Activated CD8-positive, alpha-beta T cell treated with anti-CD3 and anti-CD28 coated beads, Interleukin-2, amount 10 ng/mL, durations not matched to agents 7 days and 5 days (primary cell): ENCODE measurements around the gene RXRA. TPM values are rescaled to one million over a fixed set of nuclear protein-coding genes. Genes with fewer than 3 reads are reported as not detected.

Source experiments
- ATAC-seq: fragments of 150-1000 bp; cut with Tn5 transposase; one replicate; pipeline ENCODE4 v1.10.0; 2021; ENCODE audit warnings: moderate library complexity
- CTCF ChIA-PET: fragments of 350-600 bp; sonication (Branson Sonifier 250); formaldehyde crosslinking; loops from one replicate; lab custom pipeline; 2021; ENCODE audit warnings: antibody characterized with exemption; lab: Charles Lee
- POLR2A ChIA-PET: fragments of 350-600 bp; sonication (Branson Sonifier 250); formaldehyde crosslinking; loops from one replicate; lab custom pipeline; 2021; ENCODE audit warnings: antibody characterized with exemption; lab: Charles Lee
- DNase-seq: peaks from one replicate; pipeline ENCODE4 v3.0.0-alpha.2; 2020
- H3K27ac Mint-ChIP-seq: one replicate; pipeline ENCODE4 v1.8.0; 2021; ENCODE audit warnings: mild to moderate bottlenecking, mixed read lengths
- H3K27me3 Mint-ChIP-seq: one replicate; pipeline ENCODE4 v1.8.0; 2021; ENCODE audit warnings: low read depth, mixed read lengths
- H3K36me3 Mint-ChIP-seq: one replicate; pipeline ENCODE4 v1.8.0; 2021; ENCODE audit warnings: low read depth, mixed read lengths
- H3K4me1 Mint-ChIP-seq: one replicate; pipeline ENCODE4 v1.8.0; 2021; ENCODE audit warnings: low read depth, mixed read lengths
- H3K4me3 Mint-ChIP-seq: one replicate; pipeline ENCODE4 v1.8.0; 2021; ENCODE audit warnings: mild to moderate bottlenecking, mixed read lengths
- H3K9me3 Mint-ChIP-seq: one replicate; pipeline ENCODE4 v1.8.0; 2022; ENCODE audit warnings: mixed read lengths; ENCODE audit not compliant: insufficient read depth
- total RNA-seq, 2 experiments: library from RNA; stranded (reverse); gene quantifications; one replicate each; pipeline ENCODE4 v1.2.3, GENCODE V29; 2021

The RXRA gene
- 1 to 10 TPM; 3.8 to 4.2 TPM for total RNA-seq

DNA sequence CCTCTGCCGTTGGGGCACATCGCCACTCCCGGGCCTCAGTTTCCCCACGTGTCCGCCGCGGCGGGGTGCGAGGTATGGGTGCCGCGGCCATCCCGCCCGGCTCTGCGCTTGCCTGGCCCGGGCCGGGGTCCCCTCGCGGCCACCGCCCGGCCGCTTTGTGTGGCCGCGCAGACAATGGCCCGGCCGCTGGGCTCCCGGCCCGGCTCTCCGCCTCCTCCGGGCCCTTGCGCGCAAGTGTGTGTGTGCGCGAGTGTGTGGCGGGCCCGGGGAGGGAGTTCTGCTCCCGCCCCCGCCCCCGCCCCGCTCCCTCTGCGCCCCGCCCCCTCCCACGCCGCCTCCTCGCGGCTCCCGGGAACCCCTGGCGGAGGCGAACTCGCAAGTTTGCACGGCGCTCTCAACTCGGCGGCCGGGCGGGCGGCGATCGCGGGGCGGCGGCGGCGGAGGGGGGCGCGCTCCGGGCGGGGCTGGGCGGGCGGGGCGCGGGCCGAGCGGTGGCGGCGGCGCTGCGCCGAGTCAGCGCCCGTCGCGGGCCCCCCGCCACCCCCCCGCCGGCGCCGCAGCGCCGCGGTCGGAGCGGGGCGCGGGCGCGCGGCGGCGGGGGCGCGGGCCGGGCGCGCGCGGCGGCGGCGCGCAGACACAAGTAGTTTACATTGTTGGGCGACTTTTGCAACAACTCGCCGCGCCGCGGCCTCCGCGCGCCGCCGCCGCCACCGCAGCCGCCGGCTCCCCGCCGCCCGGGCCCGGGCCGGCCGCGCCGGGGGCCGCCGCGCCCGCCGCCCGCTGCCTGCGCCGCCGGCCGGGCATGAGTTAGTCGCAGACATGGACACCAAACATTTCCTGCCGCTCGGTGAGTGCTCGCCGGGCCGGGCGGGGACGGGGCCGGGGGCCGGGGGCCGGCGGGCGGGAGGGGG, at the start of gene RXRA:
TSS of gene RXRA (plus strand) at position 643 of the 911 bp plus-strand sequence. CDS start at position 820, 177 bp downstream.
- H3K27me3 Mint-ChIP-seq: peaks cover 37% of the 10 kb centered on the region
- ChIA-PET CTCF (no interaction called here), POLR2A (no interaction called here)
- peaks cover 3% of the 10 kb centered on the region for H3K4me1 Mint-ChIP-seq
- DNase-seq (peak; percentile 37), ATAC-seq (peak; percentile 45)
- no peaks in the 10 kb centered on the region for H3K36me3 Mint-ChIP-seq
- no peaks in the 10 kb centered on the region for H3K9me3 Mint-ChIP-seq
- H3K27ac Mint-ChIP-seq: no peak within 1 kb of the TSS
- peak within 1 kb of the TSS; percentile 50 for H3K4me3 Mint-ChIP-seq

DNA sequence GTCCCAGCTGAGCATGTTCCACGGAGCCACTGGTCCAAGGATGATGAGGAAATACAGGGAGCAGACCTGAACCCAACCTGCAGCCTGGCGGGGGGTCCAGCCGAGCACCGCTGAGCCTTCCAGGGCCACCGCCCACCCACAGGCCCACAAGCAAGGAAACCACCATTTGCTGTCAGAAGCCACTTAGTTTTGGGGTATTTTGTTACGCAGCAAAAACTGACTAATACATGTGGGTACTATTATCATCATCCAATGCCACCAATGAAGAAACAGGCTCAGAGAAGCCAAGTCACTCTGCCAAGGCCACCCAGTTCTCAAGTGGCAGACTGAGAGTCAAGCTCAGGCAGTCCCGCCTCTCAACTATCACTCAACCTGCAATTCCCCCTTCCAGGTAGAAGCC, 48.0 kb upstream of the RXRA start:
- peaks cover 9% of the 10 kb centered on the region for H3K27me3 Mint-ChIP-seq
- no peaks in the 10 kb centered on the region for H3K36me3 Mint-ChIP-seq
- POLR2A ChIA-PET: no interaction called here
- ATAC-seq: no peak
- H3K4me1 Mint-ChIP-seq: no peaks in the 10 kb centered on the region
- no peaks in the 10 kb centered on the region for H3K9me3 Mint-ChIP-seq
- H3K27ac Mint-ChIP-seq: no peak overlapping the region
- CTCF ChIA-PET: no interaction called here
- no peak overlapping the region for H3K4me3 Mint-ChIP-seq
- DNase-seq: no peak

GRCh38 chr9:134278974-134279640, 47.1 kb upstream of the RXRA start:
- no peak for DNase-seq
- Mint-ChIP-seq H3K27me3 (peaks cover 9% of the 10 kb centered on the region), H3K9me3 (no peaks in the 10 kb centered on the region), H3K27ac (no peak overlapping the region), H3K4me3 (no peak overlapping the region), H3K36me3 (no peaks in the 10 kb centered on the region), H3K4me1 (no peaks in the 10 kb centered on the region)
- CTCF ChIA-PET: no interaction called here
- POLR2A ChIA-PET: no interaction called here
- no peak for ATAC-seq

GRCh38 chr9:134282138-134282650, 44.1 kb upstream of the RXRA start:
- no peaks in the 10 kb centered on the region for H3K4me1 Mint-ChIP-seq
- no peak overlapping the region for H3K27ac Mint-ChIP-seq

GRCh38 chr9:134283111-134283515, 43.1 kb upstream of the RXRA start:
- DNase-seq (no peak), ATAC-seq (no peak)
- H3K27ac Mint-ChIP-seq: no peak overlapping the region
- H3K27me3 Mint-ChIP-seq: peaks cover 9% of the 10 kb centered on the region
- ChIA-PET CTCF (no interaction called here), POLR2A (no interaction called here)
- H3K36me3 Mint-ChIP-seq: no peaks in the 10 kb centered on the region
- no peak overlapping the region for H3K4me3 Mint-ChIP-seq
- H3K4me1 Mint-ChIP-seq: no peaks in the 10 kb centered on the region
- H3K9me3 Mint-ChIP-seq: no peaks in the 10 kb centered on the region

More at GRCh38 chr9:134282138-134282650, 44.1 kb upstream of the RXRA start:
- Mint-ChIP-seq H3K27me3 (peaks cover 10% of the 10 kb centered on the region), H3K4me3 (no peak overlapping the region), H3K36me3 (no peaks in the 10 kb centered on the region), H3K9me3 (no peaks in the 10 kb centered on the region)
- ATAC-seq (peak; percentile 27), DNase-seq (no peak)
- ChIA-PET CTCF (no interaction called here), POLR2A (no interaction called here)

DNA sequence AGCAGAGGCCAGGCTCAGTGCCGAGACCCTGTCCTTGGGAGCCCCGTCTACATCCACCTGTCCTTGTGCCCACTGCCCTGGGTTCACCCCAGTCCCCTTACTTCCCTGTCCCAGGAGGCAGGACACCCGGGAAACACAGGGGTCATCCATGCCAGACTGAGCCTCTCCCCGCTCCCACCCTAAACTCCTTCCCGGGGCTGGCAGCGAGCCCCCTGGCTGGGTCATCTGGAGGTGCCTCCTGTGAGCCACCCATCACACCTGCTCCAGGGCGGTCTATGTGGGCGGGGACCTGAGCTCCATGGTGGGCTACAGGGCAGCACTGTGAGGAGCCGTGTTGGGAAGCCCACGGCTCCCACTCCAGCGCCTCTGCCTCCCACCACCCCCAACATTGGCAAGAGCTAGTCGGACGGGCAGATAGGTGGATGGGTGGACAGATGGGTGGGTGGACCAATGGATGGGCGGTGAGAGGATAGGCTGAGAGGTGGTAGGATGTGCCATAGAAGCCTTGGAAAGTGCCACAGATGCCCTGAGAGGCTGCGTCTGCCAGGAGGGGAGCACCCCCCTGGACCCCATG, 42.5 kb upstream of the RXRA start:
- Mint-ChIP-seq H3K9me3 (no peaks in the 10 kb centered on the region), H3K4me1 (no peaks in the 10 kb centered on the region), H3K36me3 (no peaks in the 10 kb centered on the region), H3K4me3 (no peak overlapping the region), H3K27ac (no peak overlapping the region), H3K27me3 (peaks cover 9% of the 10 kb centered on the region)
- no peak for ATAC-seq
- CTCF ChIA-PET: no interaction called here
- POLR2A ChIA-PET: no interaction called here
- DNase-seq: no peak

GRCh38 chr9:134284273-134284672, 42.0 kb upstream of the RXRA start:
- DNase-seq (no peak), ATAC-seq (no peak)
- no peak overlapping the region for H3K4me3 Mint-ChIP-seq
- no peaks in the 10 kb centered on the region for H3K4me1 Mint-ChIP-seq
- ChIA-PET POLR2A (no interaction called here), CTCF (no interaction called here)
- no peak overlapping the region for H3K27ac Mint-ChIP-seq
- no peaks in the 10 kb centered on the region for H3K9me3 Mint-ChIP-seq
- H3K36me3 Mint-ChIP-seq: no peaks in the 10 kb centered on the region
- H3K27me3 Mint-ChIP-seq: peaks cover 9% of the 10 kb centered on the region

GRCh38 chr9:134284741-134285140, 41.5 kb upstream of the RXRA start:
- POLR2A ChIA-PET: no interaction called here
- Mint-ChIP-seq H3K4me1 (no peaks in the 10 kb centered on the region), H3K4me3 (no peak overlapping the region), H3K27me3 (peaks cover 9% of the 10 kb centered on the region), H3K36me3 (no peaks in the 10 kb centered on the region), H3K9me3 (no peaks in the 10 kb centered on the region), H3K27ac (no peak overlapping the region)
- CTCF ChIA-PET: no interaction called here
- DNase-seq (no peak), ATAC-seq (no peak)

- ATAC-seq (no peak), DNase-seq (no peak)
- no peaks in the 10 kb centered on the region for H3K4me1 Mint-ChIP-seq
- no peaks in the 10 kb centered on the region for H3K9me3 Mint-ChIP-seq
- CTCF ChIA-PET: no interaction called here
- H3K27ac Mint-ChIP-seq: no peak overlapping the region
- no peaks in the 10 kb centered on the region for H3K36me3 Mint-ChIP-seq
- no peak overlapping the region for H3K4me3 Mint-ChIP-seq
- peaks cover 9% of the 10 kb centered on the region for H3K27me3 Mint-ChIP-seq
- POLR2A ChIA-PET: interaction anchor here (0.6 kb wide), 1 partner anchor 41 kb away, joined by 3 read pairs; no protein-coding TSS in a partner anchor
Observed at GRCh38 chr9:134285215-134285845, 40.9 kb upstream of the RXRA start.

GRCh38 chr9:134286471-134287245, 39.6 kb upstream of the RXRA start:
- no peak for ATAC-seq
- Mint-ChIP-seq H3K27ac (no peak overlapping the region), H3K36me3 (no peaks in the 10 kb centered on the region), H3K9me3 (no peaks in the 10 kb centered on the region), H3K4me1 (no peaks in the 10 kb centered on the region), H3K27me3 (peaks cover 7% of the 10 kb centered on the region), H3K4me3 (no peak overlapping the region)
- ChIA-PET POLR2A (no interaction called here), CTCF (no interaction called here)
- DNase-seq: no peak
